GM21528 (cell line): ENCODE measurements around the gene USP35.
A peak's percentile ranks its signal among the peaks of the same experiment; 100 is the strongest.

ENCODE experiments used
- ATAC-seq: cut with Tn5 transposase; IDR thresholded peaks from one replicate; pipeline ENCODE4 v1.9.1; 2021; ENCODE audit warnings: mild to moderate bottlenecking, moderate library complexity; ENCODE audit not compliant: unreplicated experiment, low FRiP score

Gene USP35

DNA sequence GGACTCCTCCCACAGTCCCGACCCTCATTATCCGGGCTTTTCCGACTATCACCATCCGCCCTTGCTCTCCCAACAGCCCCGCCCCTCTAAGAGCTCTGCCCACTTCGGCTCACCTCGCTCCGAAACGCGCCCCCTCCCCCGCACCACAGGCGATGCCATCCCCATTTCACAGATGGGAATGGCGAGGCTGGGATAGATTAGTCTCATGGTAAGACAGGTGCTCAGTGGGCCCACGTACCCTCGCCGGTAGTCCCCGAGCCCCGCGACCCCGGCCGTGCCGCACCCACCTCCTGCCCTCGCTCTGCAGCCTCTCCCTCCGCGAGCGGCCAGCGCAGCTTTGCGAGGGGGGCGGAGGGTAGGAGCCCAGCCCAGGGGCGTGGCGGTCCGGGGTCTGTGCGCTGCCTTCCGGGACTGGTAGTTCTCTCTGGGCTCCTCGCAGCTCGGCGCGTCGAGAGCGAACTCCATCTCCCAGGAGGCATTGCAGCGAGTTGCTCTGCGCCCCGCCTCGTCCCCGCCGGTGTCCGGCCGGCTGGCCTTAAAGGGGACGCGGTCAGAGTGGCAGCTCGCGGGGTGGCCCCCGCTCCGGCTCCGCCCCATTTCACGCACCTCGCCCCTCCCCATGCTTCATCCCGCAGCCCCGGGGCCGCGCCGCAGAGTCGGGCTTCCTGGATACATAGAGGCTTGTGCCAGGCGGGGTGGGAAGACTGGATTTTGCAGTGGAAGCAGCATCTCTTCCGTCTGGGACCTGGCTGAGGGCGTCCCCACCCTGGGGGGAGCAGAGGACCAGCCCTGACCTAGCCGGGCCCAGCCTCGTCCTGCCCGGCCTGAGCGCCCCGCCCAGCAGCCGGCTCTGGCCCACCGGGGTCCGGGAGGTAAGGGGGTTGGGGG, at the start of gene USP35, which contains the start of gene KCTD21:
Gene USP35 (plus strand): TSS at position 634 of the 888 bp plus-strand sequence. CDS start 7,327 bp downstream, outside the sequence.
Gene KCTD21 (minus strand): TSS at position 341 of the 888 bp plus-strand sequence. CDS start 14,072 bp downstream, outside the sequence.
- ATAC-seq: peak; percentile 95

DNA sequence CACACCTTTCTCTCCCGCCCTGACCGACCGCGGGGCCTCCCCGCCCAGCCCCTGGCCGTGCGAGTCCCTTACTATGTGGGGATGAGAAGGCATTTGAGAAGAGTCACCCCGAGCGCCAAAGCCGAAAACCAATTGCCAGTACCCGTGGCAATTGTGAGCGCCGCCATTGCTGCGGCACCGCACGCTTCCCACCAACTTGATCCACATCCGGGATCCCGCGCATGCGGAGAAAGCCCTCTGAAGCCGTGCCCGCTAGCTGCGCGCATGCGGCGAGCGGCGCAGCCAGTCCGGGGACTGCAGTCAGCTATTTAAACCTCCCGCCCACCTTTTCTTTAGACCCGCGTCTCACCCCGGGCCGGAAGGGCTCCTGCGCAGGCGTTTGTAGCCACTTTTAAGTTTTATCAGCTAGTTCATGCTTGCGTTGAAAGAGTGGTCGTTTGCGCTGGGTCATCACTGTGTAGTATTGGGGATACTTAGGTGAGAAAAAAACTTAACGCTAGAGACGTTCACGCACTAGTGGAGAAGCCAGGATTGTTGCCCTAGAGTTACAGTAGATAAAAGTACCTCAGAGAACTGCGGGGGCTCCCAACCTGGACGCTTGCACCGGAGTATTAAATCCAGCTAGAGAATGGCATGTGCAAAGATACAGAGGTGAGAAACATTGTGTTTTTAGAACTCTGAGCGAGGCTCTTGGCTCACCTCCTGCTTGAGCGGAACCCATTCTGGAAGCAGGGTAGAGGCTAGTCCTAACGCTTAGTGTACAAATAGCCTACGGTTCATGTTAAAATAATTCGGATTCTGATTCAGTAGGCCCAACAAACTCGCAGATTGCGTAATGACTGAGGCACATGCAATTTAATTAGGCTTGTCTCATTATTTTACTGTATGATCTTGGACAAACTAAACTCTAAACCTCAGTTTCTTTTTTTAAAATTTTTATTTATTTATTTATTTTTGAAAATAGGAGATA, 49.0 kb upstream of the USP35 start, which contains the start of gene ALG8:
Gene ALG8 (minus strand): TSS at position 205 of the 970 bp plus-strand sequence. CDS start 38 bp downstream, at position 167.
- ATAC-seq: peak; percentile 85

GRCh38 chr11:78140392-78141077, 48.2 kb upstream of the USP35 start:
- ATAC-seq: no peak

GRCh38 chr11:78145511-78146025, 43.2 kb upstream of the USP35 start:
- no peak for ATAC-seq

GRCh38 chr11:78147807-78148206, 40.9 kb upstream of the USP35 start:
- ATAC-seq: no peak

GRCh38 chr11:78149646-78150045, 39.1 kb upstream of the USP35 start:
- ATAC-seq: no peak

- no peak for ATAC-seq
Observed at GRCh38 chr11:78150346-78150745, 38.4 kb upstream of the USP35 start.

DNA sequence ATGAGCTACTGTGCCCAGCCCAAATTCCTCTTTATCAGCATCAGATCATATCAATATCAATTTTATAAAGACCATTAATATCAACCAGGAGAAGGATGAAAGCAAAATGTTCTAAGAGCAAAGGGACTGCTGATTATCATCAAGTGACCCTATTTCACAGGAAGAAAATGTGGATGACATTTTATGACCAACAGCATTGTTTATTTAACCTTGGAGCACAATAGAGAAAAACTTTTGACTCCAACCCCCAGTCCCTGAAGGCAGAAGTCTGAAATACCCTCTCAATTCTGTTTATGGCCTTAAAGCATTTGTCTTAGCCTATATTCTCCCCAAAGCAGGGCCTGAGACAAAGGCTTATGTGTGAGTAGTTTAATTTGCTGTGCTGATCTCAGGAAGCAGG, 38.0 kb upstream of the USP35 start:
- no peak for ATAC-seq

DNA sequence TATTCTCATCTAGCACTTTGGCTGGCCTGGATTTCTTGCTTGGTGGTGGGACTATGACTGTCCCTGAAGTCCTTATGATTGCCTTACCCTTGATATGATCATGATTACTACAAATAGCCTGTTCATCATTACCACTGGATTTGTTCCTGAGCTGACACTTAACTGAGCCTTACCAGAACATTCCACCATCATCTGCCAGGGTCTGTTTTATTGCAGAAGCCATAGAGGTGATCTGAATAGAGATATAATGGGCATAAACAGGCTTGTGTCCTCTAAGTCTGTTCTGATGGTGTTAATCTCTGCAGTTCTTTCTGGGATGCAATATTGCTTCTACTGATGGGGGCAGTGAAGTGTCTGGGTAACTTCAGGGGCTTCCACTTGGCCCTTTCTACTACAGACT, 36.9 kb upstream of the USP35 start:
- no peak for ATAC-seq

- no peak for ATAC-seq
Observed at GRCh38 chr11:78156127-78156844, 32.4 kb upstream of the USP35 start.

GRCh38 chr11:78158987-78159652, 29.6 kb upstream of the USP35 start:
- no peak for ATAC-seq

DNA sequence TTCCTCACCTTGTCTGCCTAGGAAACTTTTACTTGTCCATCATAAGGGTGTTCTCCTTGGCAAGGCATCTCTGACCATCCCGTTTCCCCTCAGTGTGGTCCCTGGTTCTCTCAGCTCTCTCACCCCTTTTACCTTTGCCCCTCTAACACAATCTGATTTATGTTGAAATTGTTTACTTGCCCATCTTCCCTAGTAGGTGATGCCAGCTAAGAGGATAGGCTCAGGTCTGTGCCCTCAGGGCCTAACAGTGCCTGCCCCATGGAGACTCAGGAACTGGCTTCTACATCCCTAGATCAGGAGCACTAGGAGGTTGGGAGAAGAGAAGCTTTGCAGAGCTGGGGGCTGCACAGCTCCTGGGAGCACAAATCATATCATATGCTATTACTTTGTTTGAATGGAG, 28.2 kb upstream of the USP35 start:
- ATAC-seq: no peak

GRCh38 chr11:78161346-78161745, 27.4 kb upstream of the USP35 start:
- no peak for ATAC-seq

DNA sequence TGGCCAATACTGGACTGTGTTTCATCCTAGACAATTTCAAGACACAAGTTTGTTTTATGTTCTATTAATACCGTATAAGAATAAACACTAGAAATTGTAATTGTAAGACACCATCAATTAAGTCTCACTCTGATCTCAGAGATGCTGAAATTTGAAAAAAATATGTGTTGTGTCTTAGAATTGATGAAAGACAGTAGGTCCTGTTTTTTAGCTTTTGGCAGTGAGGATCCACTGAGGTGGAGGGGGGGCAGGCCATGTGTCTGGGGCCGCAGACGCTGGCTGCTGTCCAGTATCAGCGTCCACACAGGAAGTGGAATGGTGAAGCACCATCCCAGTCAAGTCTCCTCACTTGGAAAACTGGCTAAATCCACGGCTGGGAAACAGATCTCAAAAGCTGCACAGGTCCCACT, 26.8 kb upstream of the USP35 start:
- no peak for ATAC-seq

DNA sequence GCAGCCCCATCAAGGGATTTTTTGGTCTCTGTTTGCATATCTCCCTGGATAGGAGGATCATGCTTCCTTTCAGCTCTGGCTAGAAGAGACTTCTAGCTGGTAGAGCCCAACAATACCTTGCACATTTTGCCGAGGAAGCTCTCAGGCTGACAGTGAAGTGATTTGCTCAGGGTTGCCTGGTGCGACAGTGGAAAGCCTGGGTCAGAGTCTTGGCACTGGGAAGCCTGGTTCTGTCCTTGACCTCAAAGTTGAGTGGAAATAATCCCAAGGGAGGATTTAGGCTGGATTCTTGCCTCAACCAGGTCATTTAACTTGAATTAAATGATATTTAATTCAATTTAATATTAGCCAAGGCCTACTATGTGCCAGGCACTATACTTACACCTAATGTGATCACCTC, 24.9 kb upstream of the USP35 start:
- ATAC-seq: no peak

GRCh38 chr11:78164471-78164870, 24.2 kb upstream of the USP35 start:
- ATAC-seq: no peak

- ATAC-seq: no peak
Observed at GRCh38 chr11:78166855-78167469, 21.8 kb upstream of the USP35 start.
